HepG2 (cell line): Measurements from ENCODE around the gene SECTM1. TPM values are rescaled to one million over a fixed set of nuclear protein-coding genes. Genes with fewer than 3 reads are reported as not detected.

ENCODE experiments used
- ARID4A ChIP-seq: sonication (generic); formaldehyde crosslinking; IDR thresholded peaks from 2 replicates; pipeline ENCODE4 v1.5.0; 2020; ENCODE audit warnings: mild to moderate bottlenecking, missing genetic modification reagents, borderline replicate concordance
- ASH2L ChIP-seq: fragments of 300-600, 200-600 bp; sonication (generic); IDR thresholded peaks from 2 replicates; pipeline ENCODE4 v1.7.0; 2017; ENCODE audit warnings: low read depth, mild to moderate bottlenecking, moderate library complexity, mixed read lengths, low read length; ENCODE audit not compliant: insufficient read length
- EEA1 ChIP-seq: sonication (generic); formaldehyde crosslinking; IDR thresholded peaks from 2 replicates; pipeline ENCODE4 v1.5.1; 2020; ENCODE audit warnings: mild to moderate bottlenecking, missing genetic modification reagents, borderline replicate concordance
- HNRNPK ChIP-seq: fragments of 200-400 bp; formaldehyde crosslinking; IDR thresholded peaks from 2 replicates; pipeline ENCODE4 v1.6.1; 2018; ENCODE audit warnings: low read length, low read depth, moderate library complexity, mild to moderate bottlenecking; ENCODE audit not compliant: poor library complexity, severe bottlenecking
- JDP2 ChIP-seq: sonication (generic); formaldehyde crosslinking; IDR thresholded peaks from 2 replicates; pipeline ENCODE4 v1.8.1; 2022; ENCODE audit warnings: missing genetic modification reagents, borderline replicate concordance
- MTA1 ChIP-seq: sonication (generic); formaldehyde crosslinking; IDR thresholded peaks from 2 replicates; pipeline ENCODE4 v1.4.0; 2020; ENCODE audit warnings: missing genetic modification reagents, mild to moderate bottlenecking, borderline replicate concordance
- NFKBIZ ChIP-seq: IDR thresholded peaks from 2 replicates; pipeline ENCODE4 v1.6.1; 2018; ENCODE audit warnings: missing genetic modification reagents, missing compliant biosample characterization
- REXO4 ChIP-seq: sonication (generic); formaldehyde crosslinking; IDR thresholded peaks from 2 replicates; pipeline ENCODE4 v1.8.0; 2022; ENCODE audit warnings: missing genetic modification reagents, mild to moderate bottlenecking, borderline replicate concordance
- RORA ChIP-seq: sonication (generic); formaldehyde crosslinking; IDR thresholded peaks from 2 replicates; pipeline ENCODE4 v1.5.0; 2020; ENCODE audit warnings: mild to moderate bottlenecking, missing genetic modification reagents, moderate library complexity
- YY1 ChIP-seq: IDR thresholded peaks from 2 replicates; pipeline ENCODE4 v1.6.1; 2011; ENCODE audit warnings: low read length, low read depth, moderate library complexity, mild to moderate bottlenecking; ENCODE audit not compliant: insufficient read depth, insufficient replicate concordance
- ZBTB7B ChIP-seq: sonication (generic); formaldehyde crosslinking; IDR thresholded peaks from 2 replicates; pipeline ENCODE4 v1.4.0; 2020; ENCODE audit warnings: missing genetic modification reagents
- ZNF142 ChIP-seq: sonication (generic); formaldehyde crosslinking; IDR thresholded peaks from 2 replicates; pipeline ENCODE4 v1.4.0; 2020; ENCODE audit warnings: missing genetic modification reagents
- ZNF496 ChIP-seq: sonication (generic); formaldehyde crosslinking; IDR thresholded peaks from 2 replicates; pipeline ENCODE4 v1.8.1; 2023; ENCODE audit warnings: mild to moderate bottlenecking, moderate library complexity, missing genetic modification reagents; ENCODE audit not compliant: insufficient replicate concordance
- ZNF501 ChIP-seq: sonication (generic); formaldehyde crosslinking; IDR thresholded peaks from 2 replicates; pipeline ENCODE4 v1.5.1; 2020; ENCODE audit warnings: mild to moderate bottlenecking, moderate library complexity, missing genetic modification reagents
- ZNF569 ChIP-seq: sonication (generic); formaldehyde crosslinking; IDR thresholded peaks from 2 replicates; pipeline ENCODE4 v1.5.0; 2020; ENCODE audit warnings: mild to moderate bottlenecking, missing genetic modification reagents, moderate library complexity, borderline replicate concordance
- ZNF616 ChIP-seq: sonication (generic); formaldehyde crosslinking; IDR thresholded peaks from 2 replicates; pipeline ENCODE4 v1.5.0; 2020; ENCODE audit warnings: low read depth, mild to moderate bottlenecking, missing genetic modification reagents
- ZNF790 ChIP-seq: sonication (generic); formaldehyde crosslinking; IDR thresholded peaks from 2 replicates; pipeline ENCODE4 v1.8.0; 2022; ENCODE audit warnings: missing genetic modification reagents, mild to moderate bottlenecking, borderline replicate concordance
- polyA plus RNA-seq, 8 experiments: library from polyadenylated mRNA; depleted of rRNA in 3 of 8; stranded (reverse) in 7 of 8; unstranded in 1 of 8; fragments of >200 nt; fragmentation: Illumina TruSeq in 4 of 8; extraction: Trizol in 4 of 8; gene quantifications; 2 replicates each; pipeline versions ENCODE4 v1.2.1 to v1.2.3, GENCODE V29; 2011 to 2016; ENCODE audit warnings: low read depth in 4 of 8, missing spikeins in 1 of 8, mixed read lengths in 1 of 8; ENCODE audit not compliant: insufficient read depth in 1 of 8
- total RNA-seq, 5 experiments: library from RNA; depleted of rRNA; stranded (reverse); fragments of >200 nt; fragmentation: Illumina TruSeq; extraction: Trizol; gene quantifications; 2 replicates each; pipeline ENCODE4 v1.2.3, GENCODE V29; 2016; ENCODE audit warnings: low read depth in 1 of 5

Gene SECTM1
- total and polyA plus RNA-seq, 2 of the 13 experiments (the other 11 are each of a cell fraction or from before 2014, with no cell fraction given): 3.5 to 5.3 TPM

GRCh38 chr17:82320956-82321927 is 12.3 kb downstream of the SECTM1 start (continued):
- TF ChIP-seq ZNF142: no peak
- TF ChIP-seq JDP2: no peak
- TF ChIP-seq ZNF496 (CRISPR knock-in tag): no peak
- no peak for TF ChIP-seq ZNF616
- TF ChIP-seq ZBTB7B: peak; percentile 77; the same call in 1 of the 2 replicates
- no peak for TF ChIP-seq ZNF569 (CRISPR knock-in tag)
- TF ChIP-seq YY1: peak; percentile 61
- no peak for TF ChIP-seq REXO4 (CRISPR knock-in tag)
- no peak; the same call in 1 of the 2 replicates for TF ChIP-seq RORA (CRISPR knock-in tag)
- peak; percentile 42 for TF ChIP-seq HNRNPK
- TF ChIP-seq ASH2L: no peak
- TF ChIP-seq ARID4A (CRISPR knock-in tag): peak; percentile 52; the same call in 1 of the 2 replicates
- no peak; the same call in 1 of the 2 replicates for TF ChIP-seq EEA1 (CRISPR knock-in tag)
- no peak for TF ChIP-seq ZNF790 (CRISPR knock-in tag)
- TF ChIP-seq ZNF501 (CRISPR knock-in tag): peak; percentile 70; the same call in 1 of the 2 replicates
- TF ChIP-seq MTA1 (CRISPR knock-in tag): peak; percentile 65; the same call in 1 of the 2 replicates
- TF ChIP-seq NFKBIZ (CRISPR knock-in tag): peak; percentile 61; the same call in 1 of the 2 replicates
